GM18520 (cell line): Measurements from ENCODE around the gene FANCI.
"Not testable (repeated sequence)": the region's sequence is repeated elsewhere in the genome, so short reads cannot be mapped to it uniquely, and the experiment has no call there.

Experiments
- ATAC-seq: cut with Tn5 transposase; IDR thresholded peaks from one replicate; pipeline ENCODE4 v1.9.1; 2021; ENCODE audit not compliant: unreplicated experiment

Gene FANCI

GRCh38 chr15:89221543-89221942 lies 22.2 kb upstream of the FANCI start, which contains the start of gene RLBP1:
RLBP1 (minus strand) TSS chr15:89221579; CDS start chr15:89218975, 2,604 bp downstream.
- ATAC-seq: no peak

DNA sequence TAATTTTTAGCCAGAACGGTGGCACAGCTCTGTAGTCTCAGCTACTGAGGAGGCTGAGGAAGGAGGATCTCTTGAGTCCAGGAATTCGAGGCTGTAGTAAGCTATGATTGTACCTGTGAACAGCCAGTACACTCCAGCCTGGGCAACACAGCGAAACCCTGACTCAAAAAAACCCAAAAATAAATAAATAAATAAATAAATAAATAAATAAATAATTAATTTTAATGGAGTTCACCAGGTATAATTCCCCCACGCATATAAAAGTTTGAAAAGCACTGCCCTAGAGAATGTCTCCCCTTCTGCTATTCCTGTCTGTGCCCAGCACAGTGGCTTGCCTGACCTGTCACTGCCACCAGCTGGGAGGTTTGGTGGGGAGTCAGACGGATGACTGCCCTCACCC lies 18.2 kb upstream of the FANCI start:
- no peak for ATAC-seq

- ATAC-seq: no peak
These were observed 17.2 kb upstream of the FANCI start for GRCh38 chr15:89226359-89227221.

- no peak for ATAC-seq
These were observed 16.4 kb upstream of the FANCI start for GRCh38 chr15:89227425-89227824.

DNA sequence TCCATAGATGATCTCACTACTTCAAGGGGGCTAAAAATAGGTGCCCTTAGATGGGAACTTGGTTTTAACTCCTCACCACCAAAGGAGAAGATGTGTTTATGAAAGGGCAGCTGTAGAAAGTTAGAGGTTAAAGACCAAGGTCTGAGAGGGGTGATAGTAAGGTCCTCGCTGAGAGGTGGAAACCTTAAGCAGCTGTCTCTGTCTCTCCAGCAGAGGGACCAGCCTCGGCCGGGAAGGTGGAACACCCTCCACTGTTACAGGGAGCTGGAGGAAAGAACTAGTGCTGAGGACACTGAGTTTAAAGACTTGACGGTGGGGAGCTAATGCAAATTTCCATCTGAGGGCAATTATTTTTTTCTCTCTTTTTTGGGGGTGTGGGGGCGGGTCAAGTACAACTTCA lies 13.5 kb upstream of the FANCI start:
- ATAC-seq: no peak

- ATAC-seq: no peak
These were observed 11.9 kb upstream of the FANCI start for GRCh38 chr15:89231832-89232231.

GRCh38 chr15:89239883-89240810 lies 3.6 kb upstream of the FANCI start:
- ATAC-seq: not testable (repeated sequence)

- ATAC-seq: no peak
These were observed 611 bp upstream of the FANCI start for GRCh38 chr15:89243046-89243690.

DNA sequence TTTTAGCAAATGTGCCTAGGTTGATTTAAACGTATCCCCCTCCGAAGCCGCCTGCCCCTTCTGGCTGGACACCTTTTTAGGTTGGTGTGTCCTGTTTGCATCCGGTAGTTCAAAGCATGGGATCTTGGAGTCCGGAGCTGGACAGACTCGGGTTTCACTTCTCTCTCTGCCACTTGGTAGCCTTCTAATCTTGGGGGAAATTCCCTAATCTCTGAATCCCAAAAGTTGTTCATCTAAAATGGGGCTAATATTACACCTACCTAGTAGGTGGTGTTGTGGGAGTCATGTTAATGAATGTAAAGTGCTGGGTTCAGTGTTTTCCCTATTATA lies 760 bp downstream of the FANCI start:
- ATAC-seq: no peak

DNA sequence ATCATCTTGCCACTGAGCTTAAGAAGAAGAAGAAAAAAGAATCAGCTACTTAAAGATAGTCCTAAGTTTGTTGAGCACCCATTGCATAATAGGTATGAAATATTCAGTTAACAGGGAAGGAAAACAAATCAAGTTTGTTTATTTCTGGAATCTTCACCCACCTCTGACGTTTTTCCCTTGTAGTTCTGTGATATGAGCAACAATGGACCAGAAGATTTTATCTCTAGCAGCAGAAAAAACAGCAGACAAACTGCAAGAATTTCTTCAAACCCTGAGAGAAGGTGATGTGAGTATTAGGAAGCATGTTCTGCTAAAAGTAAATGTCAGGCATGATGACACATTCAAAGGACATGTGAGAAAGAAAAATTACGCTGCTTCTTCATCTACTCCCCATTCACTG lies 3.7 kb downstream of the FANCI start:
- ATAC-seq: no peak

DNA sequence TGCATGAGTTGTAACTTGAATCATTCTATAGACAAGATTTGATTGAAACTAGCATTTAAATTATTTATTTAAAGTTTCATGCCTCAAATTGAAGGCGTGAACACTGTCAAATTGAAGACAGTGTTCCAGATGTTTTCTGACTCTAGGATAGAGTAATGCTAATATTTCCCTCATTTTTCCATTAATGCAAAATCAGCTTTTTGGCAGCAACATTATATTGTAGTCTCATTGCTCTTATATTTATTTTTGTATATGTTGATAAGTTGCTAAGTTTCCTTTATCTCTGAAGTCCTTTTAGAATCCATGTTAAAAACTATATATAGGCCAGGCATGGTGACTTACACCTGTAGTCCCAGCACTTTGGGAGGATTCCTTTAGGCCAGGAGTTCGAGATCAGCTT lies 4.8 kb downstream of the FANCI start:
- no peak for ATAC-seq

DNA sequence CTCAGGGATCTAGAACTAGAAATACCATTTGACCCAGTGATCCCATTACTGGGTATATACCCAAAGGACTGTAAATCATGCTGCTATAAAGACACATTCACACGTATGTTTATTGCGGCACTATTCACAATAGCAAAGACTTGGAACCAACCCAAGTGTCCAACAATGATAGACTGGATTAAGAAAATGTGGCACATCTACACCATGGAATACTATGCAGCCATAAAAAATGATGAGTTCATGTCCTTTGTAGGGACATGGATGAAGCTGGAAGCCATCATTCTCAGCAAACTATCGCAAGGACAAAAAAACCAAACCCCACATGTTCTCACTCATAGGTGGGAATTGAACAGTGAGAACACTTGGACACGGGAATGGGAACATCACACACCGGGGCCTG lies 6.4 kb downstream of the FANCI start:
- ATAC-seq: not testable (repeated sequence)

DNA sequence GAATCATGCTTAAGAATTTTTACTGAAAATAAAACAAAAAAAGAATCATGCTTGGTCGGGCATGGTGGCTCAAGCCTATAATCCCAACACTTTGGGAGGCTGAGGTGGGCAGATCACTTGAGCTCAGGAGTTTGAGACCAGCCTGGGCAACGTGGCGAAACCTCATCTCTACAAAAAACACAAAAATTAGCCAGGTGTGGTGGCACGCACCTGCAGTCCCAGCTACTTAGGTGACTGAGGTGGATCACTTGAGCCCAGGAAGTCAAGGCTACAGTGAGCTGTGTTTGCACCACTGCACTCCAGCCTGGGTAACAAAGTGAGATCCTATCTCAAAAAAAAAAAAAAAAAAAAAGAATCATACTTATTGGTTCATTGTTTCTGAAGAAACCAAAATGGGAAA lies 33.5 kb downstream of the FANCI start:
- ATAC-seq: not testable (repeated sequence)

- no peak for ATAC-seq
These were observed 34.5 kb downstream of the FANCI start for GRCh38 chr15:89278307-89278706.

DNA sequence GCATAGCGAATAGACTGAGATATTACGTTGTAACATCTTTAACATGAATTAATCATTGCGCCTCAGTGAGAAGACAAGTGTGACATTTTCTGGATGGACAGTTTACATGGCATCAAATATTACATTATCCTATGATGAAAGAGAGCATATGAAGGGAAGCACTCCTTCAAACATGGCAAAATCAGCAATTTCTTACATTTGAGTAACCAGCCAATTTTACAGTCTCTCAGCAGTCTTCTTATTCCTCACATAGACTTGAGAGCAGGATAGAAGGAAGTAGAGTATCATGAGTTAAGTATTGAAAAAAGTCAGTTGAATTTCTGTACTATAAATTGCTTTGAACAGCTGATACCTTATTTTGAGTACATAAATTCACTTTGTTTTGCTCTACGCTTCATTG lies 38.9 kb downstream of the FANCI start:
- ATAC-seq: no peak

GRCh38 chr15:89283201-89283600 lies 39.4 kb downstream of the FANCI start:
- no peak for ATAC-seq

DNA sequence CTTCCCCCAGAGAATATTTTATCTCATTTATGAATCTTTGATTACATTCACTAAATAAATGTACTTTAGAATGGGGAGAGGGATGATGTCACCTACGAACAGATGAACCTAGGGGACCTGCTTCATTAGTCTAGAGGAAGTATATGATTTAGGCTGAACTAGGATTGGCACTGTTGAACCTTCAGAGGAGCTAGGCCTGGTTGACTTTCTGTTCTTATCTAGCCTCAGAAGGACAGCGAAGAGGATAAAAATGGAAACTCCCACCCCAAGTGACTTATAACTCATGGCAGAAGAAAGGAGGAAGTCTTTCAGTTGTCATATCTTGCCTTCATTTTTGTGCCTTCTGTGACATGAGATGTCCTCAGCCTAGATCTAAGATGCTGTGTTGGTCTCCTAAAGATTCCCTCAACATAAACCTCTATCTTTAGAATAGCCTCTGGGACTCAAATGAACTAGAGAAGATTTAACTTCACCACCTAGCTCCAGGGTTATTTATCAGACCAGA lies 48.2 kb downstream of the FANCI start:
- ATAC-seq: no peak

- no peak for ATAC-seq
These were observed 49.2 kb downstream of the FANCI start for GRCh38 chr15:89293012-89293411.

GRCh38 chr15:89299896-89300295 lies 56.1 kb downstream of the FANCI start:
- ATAC-seq: no peak

DNA sequence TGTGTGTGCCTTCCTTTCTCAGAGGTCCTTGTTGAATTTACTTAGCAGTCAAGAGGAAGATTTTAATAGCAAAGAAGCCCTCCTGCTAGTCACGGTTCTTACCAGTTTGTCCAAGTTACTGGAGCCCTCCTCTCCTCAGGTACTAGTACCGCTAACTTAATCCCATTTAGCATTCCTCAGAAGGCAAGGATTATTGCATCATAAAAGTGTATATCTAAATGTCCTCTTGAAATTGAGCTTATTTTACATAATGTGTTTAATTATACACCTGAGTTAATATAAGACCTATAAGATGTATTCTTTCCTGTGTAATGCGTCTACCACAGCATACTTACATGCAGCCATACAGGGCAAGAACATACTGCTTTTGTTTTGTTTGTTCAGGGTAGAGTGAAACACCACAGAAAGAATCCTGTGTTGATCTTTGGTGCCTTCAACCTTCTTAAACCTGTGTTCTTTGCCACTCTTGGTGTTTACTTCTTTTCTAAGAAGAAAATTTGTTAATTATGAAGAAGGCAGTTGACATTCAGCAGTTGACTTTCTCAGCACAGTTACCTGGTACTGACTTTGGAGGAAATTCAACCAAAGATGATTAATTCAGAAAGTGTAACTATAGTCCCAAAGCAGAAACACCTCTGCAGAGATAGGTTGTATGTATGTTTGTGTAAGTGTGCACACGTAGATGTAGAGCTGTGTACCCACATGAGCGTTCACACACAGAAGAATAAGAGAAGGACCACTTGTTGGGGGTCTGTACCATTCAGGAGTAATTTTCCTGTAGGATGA lies 57.7 kb downstream of the FANCI start:
- ATAC-seq: no peak
